ENCODE data around the gene HASPIN.
A peak's percentile ranks its signal among the peaks of the same experiment; 100 is the strongest.

HASPIN gene

GRCh38 chr17:3740611-3741073 is 16.9 kb downstream of the HASPIN start:
- H3K4me1 Mint-ChIP-seq, result peaks cover 54% of the 10 kb centered on the region
- no peaks in the 10 kb centered on the region for H3K27me3 Mint-ChIP-seq
- peak overlapping the region; percentile 65 to 91 for H3K27ac Mint-ChIP-seq
- DNase-seq, result peak in 1 of 2 donors; percentile 58
- H3K9me3 Mint-ChIP-seq, result no peaks in the 10 kb centered on the region
- H3K4me3 Mint-ChIP-seq, result peak overlapping the region; percentile 59 to 67
- ATAC-seq, result peak; percentile 62

GRCh38 chr17:3744014-3744413 is 20.3 kb downstream of the HASPIN start:
- Mint-ChIP-seq H3K4me3 (no peak overlapping the region), H3K9me3 (no peaks in the 10 kb centered on the region)
- DNase-seq, result no peak

DNA sequence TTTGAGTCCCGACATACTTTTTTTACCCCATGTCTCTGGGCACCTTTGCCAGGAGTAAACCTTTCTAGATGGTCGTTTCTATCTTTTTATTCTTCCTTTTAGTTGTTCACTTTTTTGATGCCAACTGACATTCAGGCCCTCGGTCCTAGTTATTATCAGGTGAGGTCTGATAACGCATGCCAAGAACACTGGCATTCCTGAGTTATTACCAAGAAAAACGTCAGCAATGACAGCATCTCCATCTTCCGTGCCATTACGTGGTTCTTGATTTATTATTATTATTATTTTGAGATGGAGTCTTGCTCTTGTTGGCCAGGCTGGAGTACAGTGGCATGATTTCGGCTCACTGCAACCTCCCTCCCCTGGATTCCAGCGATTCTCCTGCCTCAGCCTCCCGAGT is 21.4 kb downstream of the HASPIN start:
- H3K27ac Mint-ChIP-seq, result no peak overlapping the region
- peaks cover 39% of the 10 kb centered on the region for H3K4me1 Mint-ChIP-seq
- H3K4me3 Mint-ChIP-seq, result no peak overlapping the region
- no peak for ATAC-seq
- no peaks in the 10 kb centered on the region for H3K27me3 Mint-ChIP-seq
- H3K9me3 Mint-ChIP-seq, result no peaks in the 10 kb centered on the region
- DNase-seq, result no peak

More at GRCh38 chr17:3744014-3744413, 20.3 kb downstream of the HASPIN start:
- ATAC-seq, result no peak
- Mint-ChIP-seq H3K27me3 (no peaks in the 10 kb centered on the region), H3K27ac (no peak overlapping the region), H3K4me1 (peaks cover 39% of the 10 kb centered on the region)

DNA sequence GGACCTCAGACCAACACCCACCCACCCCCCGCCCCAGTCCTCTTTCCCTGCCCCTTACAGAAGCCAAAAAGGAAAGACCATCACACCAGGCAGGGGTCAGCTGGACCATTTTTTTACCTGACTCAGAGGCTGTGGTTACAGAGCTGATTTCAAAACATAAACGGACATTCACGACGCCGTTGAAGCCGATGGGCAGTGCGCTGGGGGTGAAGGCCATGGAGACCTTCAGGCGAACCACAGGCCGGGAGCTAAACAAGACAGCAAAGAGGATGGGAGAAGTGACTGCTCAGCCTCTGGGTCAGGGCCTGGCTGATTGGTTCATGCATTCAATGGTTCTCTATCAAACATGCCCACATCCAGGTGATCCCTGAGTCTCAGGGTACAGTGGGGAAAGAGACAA is 24.1 kb downstream of the HASPIN start:
- no peak overlapping the region for H3K4me3 Mint-ChIP-seq
- no peaks in the 10 kb centered on the region for H3K27me3 Mint-ChIP-seq
- no peak for ATAC-seq
- H3K27ac Mint-ChIP-seq, result peak overlapping the region in 1 of 2 donors; percentile 24
- DNase-seq, result no peak
- peaks cover 42% of the 10 kb centered on the region for H3K4me1 Mint-ChIP-seq
- H3K9me3 Mint-ChIP-seq, result no peaks in the 10 kb centered on the region

GRCh38 chr17:3748576-3748975 is 24.9 kb downstream of the HASPIN start:
- DNase-seq, result no peak
- H3K27me3 Mint-ChIP-seq, result no peaks in the 10 kb centered on the region
- peaks cover 42% of the 10 kb centered on the region for H3K4me1 Mint-ChIP-seq
- no peak for ATAC-seq
- no peak overlapping the region for H3K4me3 Mint-ChIP-seq
- no peak overlapping the region for H3K27ac Mint-ChIP-seq
- no peaks in the 10 kb centered on the region for H3K9me3 Mint-ChIP-seq

DNA sequence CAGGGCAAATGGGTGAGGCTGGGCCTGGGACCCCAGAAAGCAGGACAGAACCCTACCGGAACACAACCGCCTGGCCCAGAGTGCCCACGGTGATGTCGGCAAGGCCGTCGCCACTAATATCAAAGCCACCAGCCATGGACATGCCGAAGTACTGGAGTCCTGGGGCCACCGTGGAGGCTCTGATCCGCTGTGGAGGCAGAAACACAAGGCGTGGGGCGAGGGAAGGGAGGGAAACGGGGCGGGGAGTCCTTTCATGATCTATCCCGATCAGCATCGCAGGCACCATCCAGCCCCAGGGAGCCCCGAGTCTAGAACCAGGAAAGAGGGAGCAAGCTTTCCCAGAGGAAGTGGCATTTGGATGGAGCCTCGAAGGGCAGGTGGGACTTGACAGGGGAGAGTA is 26.6 kb downstream of the HASPIN start:
- DNase-seq (no peak), ATAC-seq (no peak)
- Mint-ChIP-seq H3K27ac (peak overlapping the region in 1 of 2 donors; percentile 91), H3K4me3 (peak overlapping the region in 1 of 2 donors; percentile 79), H3K4me1 (peaks cover 47% of the 10 kb centered on the region), H3K27me3 (no peaks in the 10 kb centered on the region), H3K9me3 (no peaks in the 10 kb centered on the region)

DNA sequence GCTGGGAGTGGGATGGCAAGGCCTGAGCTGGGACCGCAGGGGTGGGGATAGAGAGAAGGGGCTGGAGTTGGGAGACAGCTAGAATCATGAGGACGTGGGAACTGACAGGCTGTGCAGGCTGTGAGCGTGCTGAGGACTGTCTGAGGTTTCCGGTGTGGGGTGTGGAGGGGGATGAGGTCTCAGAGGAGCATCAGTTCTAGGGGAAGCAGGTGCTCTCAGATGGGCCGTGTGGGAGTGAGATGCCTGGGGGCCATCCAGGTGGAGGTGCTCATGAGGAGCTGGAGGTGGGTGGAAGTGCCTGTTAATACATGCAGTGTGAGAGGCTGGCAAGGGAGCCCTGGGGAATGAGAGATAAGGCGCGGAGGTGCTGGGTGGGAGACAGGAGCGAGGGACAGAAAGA is 27.2 kb downstream of the HASPIN start:
- H3K4me3 Mint-ChIP-seq, result peak overlapping the region; percentile 74 to 79
- H3K27me3 Mint-ChIP-seq, result no peaks in the 10 kb centered on the region
- DNase-seq, result peak in 1 of 2 donors; percentile 50
- ATAC-seq, result peak; percentile 84
- H3K4me1 Mint-ChIP-seq, result peaks cover 53% of the 10 kb centered on the region
- H3K27ac Mint-ChIP-seq, result peak overlapping the region; percentile 89 to 91
- no peaks in the 10 kb centered on the region for H3K9me3 Mint-ChIP-seq

- no peaks in the 10 kb centered on the region for H3K27me3 Mint-ChIP-seq
- H3K4me1 Mint-ChIP-seq, result peaks cover 56% of the 10 kb centered on the region
- no peak for ATAC-seq
- no peak for DNase-seq
- H3K4me3 Mint-ChIP-seq, result no peak overlapping the region
- no peak overlapping the region for H3K27ac Mint-ChIP-seq
- H3K9me3 Mint-ChIP-seq, result no peaks in the 10 kb centered on the region
Observed at GRCh38 chr17:3751836-3752235, 28.1 kb downstream of the HASPIN start.

GRCh38 chr17:3753624-3754023 is 29.9 kb downstream of the HASPIN start:
- no peak for DNase-seq
- Mint-ChIP-seq H3K4me3 (no peak overlapping the region), H3K4me1 (peaks cover 62% of the 10 kb centered on the region), H3K27ac (no peak overlapping the region), H3K9me3 (no peaks in the 10 kb centered on the region), H3K27me3 (no peaks in the 10 kb centered on the region)
- no peak for ATAC-seq

- no peak for DNase-seq
- no peak overlapping the region for H3K27ac Mint-ChIP-seq
Observed at GRCh38 chr17:3754066-3754457, 30.4 kb downstream of the HASPIN start.

GRCh38 chr17:3754458-3755334 is 31.0 kb downstream of the HASPIN start:
- Mint-ChIP-seq H3K9me3 (peaks cover 6 to 8% of the 10 kb centered on the region in 2 donors), H3K4me3 (peak overlapping the region; percentile 72 to 87), H3K27ac (peak overlapping the region in 1 of 2 donors; percentile 95), H3K4me1 (peaks cover 51% of the 10 kb centered on the region), H3K27me3 (no peaks in the 10 kb centered on the region)
- ATAC-seq (peak; percentile 88), DNase-seq (peak; percentile 79 to 80)

More at GRCh38 chr17:3754066-3754457, 30.4 kb downstream of the HASPIN start:
- H3K27me3 Mint-ChIP-seq, result no peaks in the 10 kb centered on the region
- no peak overlapping the region for H3K4me3 Mint-ChIP-seq
- peaks cover 57% of the 10 kb centered on the region for H3K4me1 Mint-ChIP-seq
- no peak for ATAC-seq
- H3K9me3 Mint-ChIP-seq, result peaks cover under 1 to 2% of the 10 kb centered on the region in 2 donors

DNA sequence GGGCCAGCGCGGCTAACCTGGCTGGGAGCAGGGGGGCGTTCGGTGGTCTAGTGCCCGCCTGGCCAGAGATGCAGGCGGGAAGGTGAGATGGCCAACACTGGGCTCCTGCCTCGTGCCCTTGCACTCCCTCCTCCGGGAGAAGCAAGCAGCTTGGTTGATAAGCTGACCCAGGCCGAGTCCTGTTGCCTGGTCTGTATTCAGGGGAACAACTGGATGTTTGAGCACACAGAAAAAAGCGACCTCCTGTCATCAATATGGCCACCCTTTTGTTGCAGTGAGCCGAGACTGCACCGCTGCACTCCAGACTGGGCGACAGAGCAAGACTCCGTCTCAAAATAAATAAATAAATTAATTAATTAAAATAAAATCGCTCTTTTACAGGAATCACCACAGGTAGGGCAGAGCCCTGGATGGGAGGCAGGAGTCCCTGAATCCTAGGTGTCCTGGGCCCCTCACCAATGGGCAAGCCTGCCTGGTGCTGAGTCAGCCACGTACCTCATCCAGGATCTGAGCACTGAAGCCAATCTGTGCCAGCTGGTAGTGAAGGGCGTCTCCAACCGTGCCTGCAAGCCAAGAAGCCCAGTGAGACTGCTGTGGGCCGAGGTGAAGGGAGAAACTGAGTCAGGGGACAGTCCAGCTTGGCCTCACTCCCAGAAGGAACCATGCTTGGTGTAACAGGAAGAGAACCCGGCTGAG is 31.8 kb downstream of the HASPIN start:
- DNase-seq, result no peak
- Mint-ChIP-seq H3K27me3 (no peaks in the 10 kb centered on the region), H3K4me1 (peaks cover 43% of the 10 kb centered on the region)

DNA sequence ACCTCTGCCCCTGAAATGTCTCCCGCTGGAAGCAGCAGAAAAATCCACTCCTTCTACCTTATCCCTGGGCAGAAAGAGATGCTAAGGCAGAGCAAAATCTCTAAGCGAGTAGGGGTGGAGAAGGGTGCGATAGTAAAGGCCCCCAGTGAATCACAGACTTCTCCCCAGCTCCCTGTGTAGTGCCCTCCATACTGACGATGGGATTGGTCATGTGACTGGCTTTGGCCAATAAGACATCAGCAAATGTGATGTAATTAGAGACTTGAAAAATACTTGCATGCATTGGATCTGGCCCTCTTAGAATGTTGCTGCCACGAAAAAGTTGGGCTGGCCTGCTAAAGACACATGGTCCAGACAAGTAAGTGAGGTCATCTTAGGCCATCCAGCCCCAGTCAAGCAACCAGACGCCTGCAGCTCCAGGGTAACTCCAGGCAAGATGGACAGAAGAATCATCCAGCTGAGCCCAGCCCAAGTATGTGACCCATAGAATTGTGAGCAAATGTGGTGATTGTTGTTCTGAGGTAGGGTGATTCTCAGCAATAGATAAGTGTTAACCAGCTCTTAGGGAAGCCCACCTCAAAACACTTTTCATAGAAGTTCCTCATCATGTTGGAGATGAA is 36.0 kb downstream of the HASPIN start:
- peaks cover 18 to 22% of the 10 kb centered on the region in 2 donors for H3K9me3 Mint-ChIP-seq
- H3K27ac Mint-ChIP-seq, result peak overlapping the region in 1 of 2 donors; percentile 51
- no peak overlapping the region for H3K4me3 Mint-ChIP-seq
- DNase-seq (no peak), ATAC-seq (no peak)
- H3K27me3 Mint-ChIP-seq, result peaks cover 10% of the 10 kb centered on the region
- peaks cover 65% of the 10 kb centered on the region for H3K4me1 Mint-ChIP-seq

More for the DNA sequence above, 31.8 kb downstream of the HASPIN start:
- Mint-ChIP-seq H3K9me3 (peaks cover 13 to 15% of the 10 kb centered on the region in 2 donors), H3K27ac (peak overlapping the region in 1 of 2 donors; percentile 95), H3K4me3 (peak overlapping the region; percentile 72 to 87)
- no peak for ATAC-seq

- Mint-ChIP-seq H3K4me1 (peaks cover 67% of the 10 kb centered on the region), H3K9me3 (peaks cover 18 to 22% of the 10 kb centered on the region in 2 donors), H3K27ac (peak overlapping the region; percentile 45 to 94), H3K4me3 (no peak overlapping the region), H3K27me3 (peaks cover 10% of the 10 kb centered on the region)
- ATAC-seq, result no peak
- DNase-seq, result no peak
Observed at GRCh38 chr17:3761036-3761917, 37.6 kb downstream of the HASPIN start.
